Peyer's patch (tissue), 4 donors: ENCODE results near the gene POU3F4.

ENCODE experiments used
- POLR2A ChIP-seq, 2 donors: fragments of 450-650 bp; IDR thresholded peaks; one replicate each; pipeline ENCODE4 v1.5.1; 2017; ENCODE audit warnings: antibody characterized with exemption in 2 of 2, mild to moderate bottlenecking in 2 of 2, moderate library complexity in 2 of 2
- TF ChIP-seq, protein P1 (sequence below), 6 experiments: fragments of 450-650 bp in 4 of 6; fragments of 200-600 bp in 2 of 6; sonication (generic) in 1 of 6; IDR thresholded peaks; one replicate each; pipeline ENCODE4 v1.5.1; 2017 to 2019; ENCODE audit warnings: antibody characterized with exemption in 6 of 6, mild to moderate bottlenecking in 3 of 6, moderate library complexity in 1 of 6

DNA sequence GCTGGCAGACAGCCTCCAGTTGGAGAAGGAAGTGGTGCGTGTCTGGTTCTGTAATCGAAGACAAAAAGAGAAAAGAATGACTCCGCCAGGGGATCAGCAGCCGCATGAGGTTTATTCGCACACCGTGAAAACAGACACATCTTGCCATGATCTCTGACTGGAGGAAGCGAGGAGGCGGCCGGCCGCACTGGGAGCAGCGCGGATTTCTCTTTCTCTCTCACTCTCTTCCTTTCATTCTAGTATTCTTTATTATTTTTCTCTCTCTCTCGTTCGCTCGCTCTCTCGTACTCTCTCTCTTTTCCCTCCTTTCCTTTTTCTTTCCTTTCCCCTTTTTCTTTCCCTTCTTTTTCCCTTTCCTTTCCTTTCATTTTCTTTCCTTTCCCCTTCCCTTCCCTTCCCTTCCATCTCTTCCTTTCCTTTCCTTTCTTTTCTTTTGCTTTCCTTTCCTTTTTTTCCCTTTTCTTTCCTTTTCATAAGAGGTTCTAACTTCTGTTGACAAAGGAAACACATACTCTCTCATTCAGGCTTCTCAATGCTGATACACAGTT lies 1.2 kb downstream of the POU3F4 start:
- TF ChIP-seq, protein P1, sequence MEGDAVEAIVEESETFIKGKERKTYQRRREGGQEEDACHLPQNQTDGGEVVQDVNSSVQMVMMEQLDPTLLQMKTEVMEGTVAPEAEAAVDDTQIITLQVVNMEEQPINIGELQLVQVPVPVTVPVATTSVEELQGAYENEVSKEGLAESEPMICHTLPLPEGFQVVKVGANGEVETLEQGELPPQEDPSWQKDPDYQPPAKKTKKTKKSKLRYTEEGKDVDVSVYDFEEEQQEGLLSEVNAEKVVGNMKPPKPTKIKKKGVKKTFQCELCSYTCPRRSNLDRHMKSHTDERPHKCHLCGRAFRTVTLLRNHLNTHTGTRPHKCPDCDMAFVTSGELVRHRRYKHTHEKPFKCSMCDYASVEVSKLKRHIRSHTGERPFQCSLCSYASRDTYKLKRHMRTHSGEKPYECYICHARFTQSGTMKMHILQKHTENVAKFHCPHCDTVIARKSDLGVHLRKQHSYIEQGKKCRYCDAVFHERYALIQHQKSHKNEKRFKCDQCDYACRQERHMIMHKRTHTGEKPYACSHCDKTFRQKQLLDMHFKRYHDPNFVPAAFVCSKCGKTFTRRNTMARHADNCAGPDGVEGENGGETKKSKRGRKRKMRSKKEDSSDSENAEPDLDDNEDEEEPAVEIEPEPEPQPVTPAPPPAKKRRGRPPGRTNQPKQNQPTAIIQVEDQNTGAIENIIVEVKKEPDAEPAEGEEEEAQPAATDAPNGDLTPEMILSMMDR (IDR thresholded peaks at IDR 0.05): no peak
- TF ChIP-seq POLR2A (IDR thresholded peaks at IDR 0.05): no peak
